Superior temporal gyrus (tissue), 1 donor: ENCODE results near the gene PCDH12.
A peak's percentile ranks its signal among the peaks of the same experiment; 100 is the strongest.
"Not testable (repeated sequence)": the region's sequence is repeated elsewhere in the genome, so short reads cannot be mapped to it uniquely, and the experiment has no call there.

Source experiments
- DNase-seq: peaks from one replicate; pipeline ENCODE4 v3.0.0-alpha.2; 2016; ENCODE audit errors: extremely low spot score

PCDH12 gene

GRCh38 chr5:141940695-141941271 lies 17.2 kb downstream of the PCDH12 start:
- peak; percentile 48 for DNase-seq

GRCh38 chr5:141935538-141935937 lies 22.5 kb downstream of the PCDH12 start:
- no peak for DNase-seq

GRCh38 chr5:141934099-141934844 lies 23.7 kb downstream of the PCDH12 start:
- DNase-seq = no peak

- DNase-seq = no peak
Observed at GRCh38 chr5:141933151-141933550, 24.9 kb downstream of the PCDH12 start.

- no peak for DNase-seq
Observed at GRCh38 chr5:141931694-141932093, 26.3 kb downstream of the PCDH12 start.

GRCh38 chr5:141929398-141930058 lies 28.5 kb downstream of the PCDH12 start:
- no peak for DNase-seq

- DNase-seq = no peak
Observed at GRCh38 chr5:141928051-141928450, 30.0 kb downstream of the PCDH12 start.

- no peak for DNase-seq
Observed at GRCh38 chr5:141926434-141926833, 31.6 kb downstream of the PCDH12 start.

GRCh38 chr5:141923448-141924313 lies 34.3 kb downstream of the PCDH12 start, which contains the start of gene DELE1:
DELE1 (plus strand) TSS chr5:141923871; CDS start chr5:141923942, 71 bp downstream.
- DNase-seq = peak; percentile 93

- DNase-seq = not testable (repeated sequence)
Observed at GRCh38 chr5:141922827-141923447, 35.1 kb downstream of the PCDH12 start.

- no peak for DNase-seq
Observed at GRCh38 chr5:141920771-141921170, 37.2 kb downstream of the PCDH12 start.

- no peak for DNase-seq
Observed at GRCh38 chr5:141919218-141920119, 38.5 kb downstream of the PCDH12 start.

- no peak for DNase-seq
Observed at GRCh38 chr5:141917760-141918159, 40.2 kb downstream of the PCDH12 start.

- no peak for DNase-seq
Observed at GRCh38 chr5:141916522-141916921, 41.5 kb downstream of the PCDH12 start.

GRCh38 chr5:141915881-141916336 lies 42.1 kb downstream of the PCDH12 start:
- DNase-seq = no peak

GRCh38 chr5:141914797-141915196 lies 43.2 kb downstream of the PCDH12 start:
- no peak for DNase-seq

- peak; percentile 59 for DNase-seq
Observed at GRCh38 chr5:141914199-141914743, 43.7 kb downstream of the PCDH12 start.

GRCh38 chr5:141913560-141914198 lies 44.3 kb downstream of the PCDH12 start:
- peak; percentile 45 for DNase-seq

GRCh38 chr5:141910271-141910673 lies 47.7 kb downstream of the PCDH12 start:
- DNase-seq = no peak
